HG02885 (cell line): ENCODE results near the gene EVC.
"Not testable (repeated sequence)": the region's sequence is repeated elsewhere in the genome, so short reads cannot be mapped to it uniquely, and the experiment has no call there.

Experiments
- ATAC-seq: cut with Tn5 transposase; IDR thresholded peaks from one replicate; pipeline ENCODE4 v1.9.1; 2021; ENCODE audit warnings: mild to moderate bottlenecking; ENCODE audit not compliant: unreplicated experiment, poor library complexity

The EVC gene

GRCh38 chr4:5707778-5708448 is 3.1 kb upstream of the EVC start:
- no peak for ATAC-seq

GRCh38 chr4:5708449-5709206 is 2.4 kb upstream of the EVC start, which contains the start of gene EVC2:
Gene EVC2 (minus strand): TSS chr4:5708559. CDS start chr4:5708513, 46 bp downstream.
- ATAC-seq = no peak

- ATAC-seq = no peak
Observed at GRCh38 chr4:5709207-5709575, 1.8 kb upstream of the EVC start.

- ATAC-seq = no peak
Observed at GRCh38 chr4:5710065-5710960, 688 bp upstream of the EVC start.

GRCh38 chr4:5711479-5712184 is 631 bp downstream of the EVC start:
- no peak for ATAC-seq

- ATAC-seq = no peak
Observed at GRCh38 chr4:5712517-5712916, 1.5 kb downstream of the EVC start.

GRCh38 chr4:5712931-5713330 is 1.9 kb downstream of the EVC start:
- no peak for ATAC-seq

GRCh38 chr4:5713861-5714260 is 2.9 kb downstream of the EVC start:
- ATAC-seq = no peak

- no peak for ATAC-seq
Observed at GRCh38 chr4:5715357-5715756, 4.4 kb downstream of the EVC start.

- ATAC-seq = no peak
Observed at GRCh38 chr4:5716391-5716790, 5.4 kb downstream of the EVC start.

GRCh38 chr4:5717449-5718158 is 6.6 kb downstream of the EVC start:
- no peak for ATAC-seq

- ATAC-seq = no peak
Observed at GRCh38 chr4:5718411-5718810, 7.4 kb downstream of the EVC start.

GRCh38 chr4:5719350-5720055 is 8.5 kb downstream of the EVC start:
- no peak for ATAC-seq

- no peak for ATAC-seq
Observed at GRCh38 chr4:5720157-5720850, 9.3 kb downstream of the EVC start.

- no peak for ATAC-seq
Observed at GRCh38 chr4:5720980-5721379, 10.0 kb downstream of the EVC start.

GRCh38 chr4:5721923-5722322 is 10.9 kb downstream of the EVC start:
- no peak for ATAC-seq

- ATAC-seq = no peak
Observed at GRCh38 chr4:5722328-5722727, 11.3 kb downstream of the EVC start.

- ATAC-seq = no peak
Observed at GRCh38 chr4:5724377-5724776, 13.4 kb downstream of the EVC start.

- ATAC-seq = not testable (repeated sequence)
Observed at GRCh38 chr4:5728412-5728811, 17.4 kb downstream of the EVC start.
